ENCODE results near the gene PM20D2. TPM values are rescaled to one million over a fixed set of nuclear protein-coding genes. Genes with fewer than 3 reads are reported as not detected.

PM20D2 gene
- total and polyA plus RNA-seq, 7 experiments from 2014 or later, result 4.6 to 12.7 (median 8.2) TPM

- H3K36me3 Mint-ChIP-seq, result no peaks in the 10 kb centered on the region
- H3K27ac Mint-ChIP-seq, result no peak overlapping the region
These were observed 27.8 kb downstream of the PM20D2 start for GRCh38 chr6:89173634-89174033.

DNA sequence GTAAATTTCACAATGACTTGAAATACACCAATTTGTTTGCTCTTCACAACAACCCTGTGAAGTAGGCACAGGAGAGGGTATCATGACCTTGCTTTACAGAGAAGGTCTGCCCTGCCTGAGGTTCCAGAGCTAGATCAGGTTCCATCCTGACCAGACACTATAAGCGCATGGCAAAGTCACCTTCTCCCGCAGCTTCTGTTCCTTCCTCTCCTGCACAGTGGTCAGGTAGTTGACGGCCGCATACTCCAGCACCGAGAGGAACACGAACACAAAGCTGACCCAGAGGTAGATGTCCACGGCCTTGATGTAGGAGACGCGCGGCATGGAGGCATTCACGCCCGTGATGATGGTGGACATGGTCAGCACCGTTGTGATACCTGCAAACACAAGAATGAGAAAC, 34.3 kb downstream of the PM20D2 start:
- peaks cover 0 to 21% (median 5%) of the 10 kb centered on the region in 5 donors for H3K27me3 Mint-ChIP-seq
- Histone ChIP-seq H3K4me1 (ENCODE audit: control insufficient read depth in 2 of 2, insufficient read depth in 2 of 2, low read length in 2 of 2) (no peaks in the 10 kb centered on the region), H3K4me3 (ENCODE audit: low read length) (no peak overlapping the region), H3K9me3 (ENCODE audit: control insufficient read depth in 2 of 3, low read length in 3 of 3) (no peaks in the 10 kb centered on the region), H3K27me3 (ENCODE audit: control insufficient read depth in 2 of 2, insufficient read depth in 2 of 2, low read length in 2 of 2) (no peaks in the 10 kb centered on the region), H3K36me3 (ENCODE audit: control insufficient read depth in 2 of 3, insufficient read depth in 3 of 3, low read length in 3 of 3) (no peaks in the 10 kb centered on the region), H3K27ac (ENCODE audit: low read depth, low read length) (no peak overlapping the region)
- POLR2A ChIA-PET, result no interaction called here
- no peak overlapping the region for H3K4me3 Mint-ChIP-seq
- CTCF ChIA-PET, result interaction anchor here (0.5 kb wide), 1 partner anchor 1339 kb away, joined by 3 read pairs; no protein-coding TSS in a partner anchor
- H3K36me3 Mint-ChIP-seq, result no peaks in the 10 kb centered on the region
- no peaks in the 10 kb centered on the region for H3K9me3 Mint-ChIP-seq
- peaks cover 0 to 3% (median 0%) of the 10 kb centered on the region in 7 donors for H3K4me1 Mint-ChIP-seq
- no peak for DNase-seq
- no peak for ATAC-seq
- no peak overlapping the region for H3K27ac Mint-ChIP-seq
- intact Hi-C loops (cut with micrococcal nuclease), result no loop called here

More at GRCh38 chr6:89173634-89174033, 27.8 kb downstream of the PM20D2 start:
- intact Hi-C loops (cut with micrococcal nuclease), result no loop called here
- Histone ChIP-seq H3K4me1 (ENCODE audit: control insufficient read depth in 2 of 2, insufficient read depth in 2 of 2, low read length in 2 of 2) (no peaks in the 10 kb centered on the region), H3K36me3 (ENCODE audit: control insufficient read depth in 2 of 3, insufficient read depth in 3 of 3, low read length in 3 of 3) (no peaks in the 10 kb centered on the region), H3K9me3 (ENCODE audit: control insufficient read depth in 2 of 3, low read length in 3 of 3) (no peaks in the 10 kb centered on the region), H3K27ac (ENCODE audit: low read depth, low read length) (no peak overlapping the region), H3K4me3 (ENCODE audit: low read length) (no peak overlapping the region), H3K27me3 (ENCODE audit: control insufficient read depth in 2 of 2, insufficient read depth in 2 of 2, low read length in 2 of 2) (no peaks in the 10 kb centered on the region)
- H3K9me3 Mint-ChIP-seq, result peaks cover 0 to 1% (median 0%) of the 10 kb centered on the region in 11 donors
- ChIA-PET CTCF (no interaction called here), POLR2A (no interaction called here)
- H3K4me1 Mint-ChIP-seq, result peaks cover 0 to 3% (median 0%) of the 10 kb centered on the region in 7 donors
- no peak for DNase-seq
- ATAC-seq, result no peak
- H3K4me3 Mint-ChIP-seq, result no peak overlapping the region
- peaks cover 0 to 11% (median 0%) of the 10 kb centered on the region in 5 donors for H3K27me3 Mint-ChIP-seq

DNA sequence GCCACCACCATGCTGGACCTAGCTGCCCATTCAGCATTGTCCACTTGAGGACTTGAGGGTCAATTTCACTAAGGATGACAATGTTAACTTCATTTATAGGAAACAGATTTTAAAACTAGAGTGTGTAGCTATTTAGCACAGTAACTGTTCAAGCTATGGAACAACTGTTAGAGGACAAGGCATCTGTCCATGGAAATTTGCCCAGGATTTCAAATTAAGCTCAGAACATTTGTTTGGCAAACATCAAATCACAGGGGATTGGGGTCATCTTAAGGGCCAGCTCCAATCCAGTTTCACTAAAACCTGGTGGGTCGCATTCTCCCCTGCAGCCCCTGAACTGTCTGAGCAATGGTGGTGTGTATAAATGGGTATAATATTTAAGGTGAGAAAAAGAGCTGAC, 35.1 kb downstream of the PM20D2 start:
- no peaks in the 10 kb centered on the region for H3K36me3 Mint-ChIP-seq
- Histone ChIP-seq H3K36me3 (ENCODE audit: control insufficient read depth in 2 of 3, insufficient read depth in 3 of 3, low read length in 3 of 3) (no peaks in the 10 kb centered on the region), H3K27ac (ENCODE audit: low read depth, low read length) (no peak overlapping the region), H3K4me1 (ENCODE audit: control insufficient read depth in 2 of 2, insufficient read depth in 2 of 2, low read length in 2 of 2) (no peaks in the 10 kb centered on the region), H3K27me3 (ENCODE audit: control insufficient read depth in 2 of 2, insufficient read depth in 2 of 2, low read length in 2 of 2) (no peaks in the 10 kb centered on the region), H3K9me3 (ENCODE audit: control insufficient read depth in 2 of 3, low read length in 3 of 3) (no peaks in the 10 kb centered on the region), H3K4me3 (ENCODE audit: low read length) (no peak overlapping the region)
- CTCF ChIA-PET, result no interaction called here
- intact Hi-C loops (cut with micrococcal nuclease), result no loop called here
- H3K4me3 Mint-ChIP-seq, result no peak overlapping the region
- ATAC-seq (no peak), DNase-seq (no peak)
- peak overlapping the region in 1 of 9 donors; percentile 39 for H3K27ac Mint-ChIP-seq
- POLR2A ChIA-PET, result no interaction called here
- peaks cover 0 to 21% (median 5%) of the 10 kb centered on the region in 5 donors for H3K27me3 Mint-ChIP-seq
- H3K4me1 Mint-ChIP-seq, result peaks cover 0 to 1% (median 0%) of the 10 kb centered on the region in 7 donors
- H3K9me3 Mint-ChIP-seq, result no peaks in the 10 kb centered on the region

- Histone ChIP-seq H3K36me3 (ENCODE audit: control insufficient read depth in 2 of 3, insufficient read depth in 3 of 3, low read length in 3 of 3) (no peaks in the 10 kb centered on the region), H3K27ac (ENCODE audit: low read depth, low read length) (no peak overlapping the region), H3K27me3 (ENCODE audit: control insufficient read depth in 2 of 2, insufficient read depth in 2 of 2, low read length in 2 of 2) (no peaks in the 10 kb centered on the region), H3K4me3 (ENCODE audit: low read length) (no peak overlapping the region), H3K4me1 (ENCODE audit: control insufficient read depth in 2 of 2, insufficient read depth in 2 of 2, low read length in 2 of 2) (no peaks in the 10 kb centered on the region), H3K9me3 (ENCODE audit: control insufficient read depth in 2 of 3, low read length in 3 of 3) (no peaks in the 10 kb centered on the region)
- no peak for ATAC-seq
- ChIA-PET CTCF (no interaction called here), POLR2A (no interaction called here)
- Mint-ChIP-seq H3K27ac (no peak overlapping the region), H3K4me3 (no peak overlapping the region), H3K27me3 (peaks cover 2 to 15% (median 7%) of the 10 kb centered on the region in 5 donors), H3K9me3 (no peaks in the 10 kb centered on the region), H3K36me3 (no peaks in the 10 kb centered on the region), H3K4me1 (peaks cover 0 to 1% (median 0%) of the 10 kb centered on the region in 7 donors)
- intact Hi-C loops (cut with micrococcal nuclease), result no loop called here
- no peak for DNase-seq
These were observed 37.4 kb downstream of the PM20D2 start for GRCh38 chr6:89183294-89183693.

DNA sequence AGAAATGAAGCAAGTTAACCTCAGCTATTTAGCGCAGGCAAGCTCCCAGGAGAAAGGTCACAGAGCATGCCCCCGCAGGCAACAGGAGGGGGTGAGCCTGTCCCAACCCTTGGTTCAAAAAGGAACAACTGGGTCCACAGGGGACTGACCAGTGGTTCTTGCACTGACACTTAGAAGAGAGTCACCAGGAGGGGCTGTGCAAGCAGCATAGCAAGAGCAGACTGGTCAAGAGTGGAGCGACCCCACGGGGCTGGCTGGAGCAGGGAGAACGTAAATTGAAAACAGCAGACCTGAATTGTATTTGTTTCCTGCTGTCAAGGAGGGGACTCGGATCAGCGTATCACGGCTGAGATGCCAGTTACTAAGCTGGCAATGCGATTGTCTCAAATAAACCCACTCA, 38.5 kb downstream of the PM20D2 start:
- ChIA-PET POLR2A (interaction anchor here (0.6 kb wide), 1 partner anchor 1351 kb away, joined by 3 read pairs; no protein-coding TSS in a partner anchor), CTCF (no interaction called here)
- Histone ChIP-seq H3K9me3 (ENCODE audit: control insufficient read depth in 2 of 3, low read length in 3 of 3) (no peaks in the 10 kb centered on the region), H3K36me3 (ENCODE audit: control insufficient read depth in 2 of 3, insufficient read depth in 3 of 3, low read length in 3 of 3) (no peaks in the 10 kb centered on the region), H3K4me3 (ENCODE audit: low read length) (no peak overlapping the region), H3K27ac (ENCODE audit: low read depth, low read length) (no peak overlapping the region), H3K4me1 (ENCODE audit: control insufficient read depth in 2 of 2, insufficient read depth in 2 of 2, low read length in 2 of 2) (no peaks in the 10 kb centered on the region), H3K27me3 (ENCODE audit: control insufficient read depth in 2 of 2, insufficient read depth in 2 of 2, low read length in 2 of 2) (no peaks in the 10 kb centered on the region)
- no peak overlapping the region for H3K4me3 Mint-ChIP-seq
- H3K4me1 Mint-ChIP-seq, result peaks cover 0 to 1% (median 0%) of the 10 kb centered on the region in 7 donors
- no peak for ATAC-seq
- no peak overlapping the region for H3K27ac Mint-ChIP-seq
- peaks cover 0 to 2% (median 0%) of the 10 kb centered on the region in 11 donors for H3K9me3 Mint-ChIP-seq
- no peaks in the 10 kb centered on the region for H3K36me3 Mint-ChIP-seq
- peaks cover 4 to 15% (median 12%) of the 10 kb centered on the region in 5 donors for H3K27me3 Mint-ChIP-seq
- no peak for DNase-seq
- intact Hi-C loops (cut with micrococcal nuclease), result no loop called here

- no peak overlapping the region for H3K4me3 Mint-ChIP-seq
- no peak for DNase-seq
- POLR2A ChIA-PET, result no interaction called here
These were observed 40.9 kb downstream of the PM20D2 start for GRCh38 chr6:89186762-89187161.

GRCh38 chr6:89187504-89187903, 41.6 kb downstream of the PM20D2 start:
- Mint-ChIP-seq H3K9me3 (peaks cover 0 to 4% (median 0%) of the 10 kb centered on the region in 11 donors), H3K36me3 (no peaks in the 10 kb centered on the region), H3K4me1 (no peaks in the 10 kb centered on the region), H3K4me3 (no peak overlapping the region), H3K27ac (no peak overlapping the region), H3K27me3 (peaks cover 3 to 20% (median 9%) of the 10 kb centered on the region in 5 donors)
- Histone ChIP-seq H3K9me3 (ENCODE audit: control insufficient read depth in 2 of 3, low read length in 3 of 3) (no peaks in the 10 kb centered on the region), H3K27ac (ENCODE audit: low read depth, low read length) (no peak overlapping the region), H3K4me1 (ENCODE audit: control insufficient read depth in 2 of 2, insufficient read depth in 2 of 2, low read length in 2 of 2) (no peaks in the 10 kb centered on the region), H3K27me3 (ENCODE audit: control insufficient read depth in 2 of 2, insufficient read depth in 2 of 2, low read length in 2 of 2) (no peaks in the 10 kb centered on the region), H3K36me3 (ENCODE audit: control insufficient read depth in 2 of 3, insufficient read depth in 3 of 3, low read length in 3 of 3) (no peaks in the 10 kb centered on the region), H3K4me3 (ENCODE audit: low read length) (no peak overlapping the region)
- ChIA-PET CTCF (no interaction called here), POLR2A (no interaction called here)
- no peak for ATAC-seq
- intact Hi-C loops (cut with micrococcal nuclease), result no loop called here
- DNase-seq, result no peak

More at GRCh38 chr6:89186762-89187161, 40.9 kb downstream of the PM20D2 start:
- H3K27me3 Mint-ChIP-seq, result peaks cover 1 to 15% (median 11%) of the 10 kb centered on the region in 5 donors
- H3K9me3 ChIP-seq (ENCODE audit: control insufficient read depth in 2 of 3, low read length in 3 of 3), result no peaks in the 10 kb centered on the region
- H3K4me1 ChIP-seq (ENCODE audit: control insufficient read depth in 2 of 2, insufficient read depth in 2 of 2, low read length in 2 of 2), result no peaks in the 10 kb centered on the region
- no peak overlapping the region for H3K4me3 ChIP-seq (ENCODE audit: low read length)
- no peaks in the 10 kb centered on the region for H3K27me3 ChIP-seq (ENCODE audit: control insufficient read depth in 2 of 2, insufficient read depth in 2 of 2, low read length in 2 of 2)
- CTCF ChIA-PET, result no interaction called here
- no peak overlapping the region for H3K27ac Mint-ChIP-seq
- no peaks in the 10 kb centered on the region for H3K4me1 Mint-ChIP-seq
- intact Hi-C loops (cut with micrococcal nuclease), result no loop called here
- H3K9me3 Mint-ChIP-seq, result peaks cover 0 to 2% (median 0%) of the 10 kb centered on the region in 11 donors
- H3K36me3 ChIP-seq (ENCODE audit: control insufficient read depth in 2 of 3, insufficient read depth in 3 of 3, low read length in 3 of 3), result no peaks in the 10 kb centered on the region
- H3K27ac ChIP-seq (ENCODE audit: low read depth, low read length), result no peak overlapping the region
- no peak for ATAC-seq
- H3K36me3 Mint-ChIP-seq, result no peaks in the 10 kb centered on the region
